Measurements from ENCODE around the gene HP.
A peak's percentile ranks its signal among the peaks of the same experiment; 100 is the strongest.

The HP gene

GRCh38 chr16:72084445-72084844, 30.1 kb downstream of the HP start:
- no peaks in the 10 kb centered on the region for H3F3A ChIP-seq (ENCODE audit: low read depth)
- no peaks in the 10 kb centered on the region for H4K20me1 ChIP-seq (ENCODE audit: insufficient read depth, low read length, poor library complexity, severe bottlenecking)
- no peaks in the 10 kb centered on the region for H3K27me3 ChIP-seq (ENCODE audit: insufficient read depth, low read length, poor library complexity, severe bottlenecking)
- TF ChIP-seq EZH2phosphoT487 (IDR thresholded peaks at IDR 0.05; ENCODE audit: borderline replicate concordance) (no peak), CTCF (conservative IDR thresholded peaks at IDR 0.05; ENCODE audit: low read length) (no peak)
- no peaks in the 10 kb centered on the region; the same call in 1 of the 2 replicates for H3K9me3 ChIP-seq (ENCODE audit: insufficient read depth, low read depth, low read length)
- no peak overlapping the region for H2AFZ ChIP-seq (ENCODE audit: low read length)
- H3K4me1 ChIP-seq (ENCODE audit: insufficient read depth, low read length, poor library complexity, severe bottlenecking), result no peaks in the 10 kb centered on the region
- no peak overlapping the region for H3K4me2 ChIP-seq (ENCODE audit: low read depth, low read length, poor library complexity, severe bottlenecking)
- no peak overlapping the region for H3K4me3 ChIP-seq (ENCODE audit: low read length, poor library complexity, severe bottlenecking)
- peaks cover 2% of the 10 kb centered on the region; the same call in 1 of the 2 replicates for H3K79me2 ChIP-seq (ENCODE audit: insufficient read depth, low read length)
- H3K9ac ChIP-seq (ENCODE audit: low read depth, low read length, poor library complexity, severe bottlenecking), result no peak overlapping the region
- H3K9me2 ChIP-seq (replicated peaks; ENCODE audit: low read depth, low read length), result no peaks in the 10 kb centered on the region
- H3K36me3 ChIP-seq (ENCODE audit: insufficient read depth, low read length), result peaks cover 33% of the 10 kb centered on the region; the same call in 1 of the 2 replicates

GRCh38 chr16:72085002-72085401, 30.7 kb downstream of the HP start:
- H3K9me2 ChIP-seq (replicated peaks; ENCODE audit: low read depth, low read length), result no peaks in the 10 kb centered on the region
- H3K79me2 ChIP-seq (ENCODE audit: insufficient read depth, low read length), result peaks cover 7% of the 10 kb centered on the region; the same call in 1 of the 2 replicates
- H3F3A ChIP-seq (ENCODE audit: low read depth), result no peaks in the 10 kb centered on the region
- no peaks in the 10 kb centered on the region for H3K4me1 ChIP-seq (ENCODE audit: insufficient read depth, low read length, poor library complexity, severe bottlenecking)
- peaks cover 37% of the 10 kb centered on the region; the same call in 1 of the 2 replicates for H3K36me3 ChIP-seq (ENCODE audit: insufficient read depth, low read length)
- no peak for TF ChIP-seq EZH2phosphoT487 (IDR thresholded peaks at IDR 0.05; ENCODE audit: borderline replicate concordance)
- TF ChIP-seq CTCF (conservative IDR thresholded peaks at IDR 0.05; ENCODE audit: low read length), result no peak
- H3K4me3 ChIP-seq (ENCODE audit: low read length, poor library complexity, severe bottlenecking), result no peak overlapping the region
- H3K4me2 ChIP-seq (ENCODE audit: low read depth, low read length, poor library complexity, severe bottlenecking), result no peak overlapping the region
- no peak overlapping the region for H2AFZ ChIP-seq (ENCODE audit: low read length)
- H3K9ac ChIP-seq (ENCODE audit: low read depth, low read length, poor library complexity, severe bottlenecking), result no peak overlapping the region
- H3K27me3 ChIP-seq (ENCODE audit: insufficient read depth, low read length, poor library complexity, severe bottlenecking), result no peaks in the 10 kb centered on the region
- H4K20me1 ChIP-seq (ENCODE audit: insufficient read depth, low read length, poor library complexity, severe bottlenecking), result no peaks in the 10 kb centered on the region
- no peaks in the 10 kb centered on the region; the same call in 1 of the 2 replicates for H3K9me3 ChIP-seq (ENCODE audit: insufficient read depth, low read depth, low read length)

- H3K4me1 ChIP-seq (ENCODE audit: insufficient read depth, low read length, poor library complexity, severe bottlenecking), result peaks cover 30% of the 10 kb centered on the region
- peaks cover 23% of the 10 kb centered on the region for H4K20me1 ChIP-seq (ENCODE audit: insufficient read depth, low read length, poor library complexity, severe bottlenecking)
- no peaks in the 10 kb centered on the region for H3K9me2 ChIP-seq (replicated peaks; ENCODE audit: low read depth, low read length)
- H2AFZ ChIP-seq (ENCODE audit: low read length), result no peak overlapping the region
- peaks cover 25% of the 10 kb centered on the region; the same call in 1 of the 2 replicates for H3K36me3 ChIP-seq (ENCODE audit: insufficient read depth, low read length)
- peak overlapping the region; percentile 90 for H3K4me2 ChIP-seq (ENCODE audit: low read depth, low read length, poor library complexity, severe bottlenecking)
- no peaks in the 10 kb centered on the region for H3K9me3 ChIP-seq (ENCODE audit: insufficient read depth, low read depth, low read length)
- H3K27me3 ChIP-seq (ENCODE audit: insufficient read depth, low read length, poor library complexity, severe bottlenecking), result no peaks in the 10 kb centered on the region
- H3K9ac ChIP-seq (ENCODE audit: low read depth, low read length, poor library complexity, severe bottlenecking), result peak overlapping the region; percentile 94
- H3K4me3 ChIP-seq (ENCODE audit: low read length, poor library complexity, severe bottlenecking), result peak overlapping the region; percentile 97
- TF ChIP-seq CTCF (conservative IDR thresholded peaks at IDR 0.05; ENCODE audit: low read length) (no peak), EZH2phosphoT487 (IDR thresholded peaks at IDR 0.05; ENCODE audit: borderline replicate concordance) (no peak)
- H3K79me2 ChIP-seq (ENCODE audit: insufficient read depth, low read length), result peaks cover 59% of the 10 kb centered on the region
- no peaks in the 10 kb centered on the region for H3F3A ChIP-seq (ENCODE audit: low read depth)
These were observed 36.9 kb downstream of the HP start for GRCh38 chr16:72091217-72091616.

Data from Loucy (cell line).